ENCODE measurements around the gene MAP2. TPM values are rescaled to one million over a fixed set of nuclear protein-coding genes. Genes with fewer than 3 reads are reported as not detected.

MAP2 gene
- total and polyA plus RNA-seq, 4 donors, result 0.70 to 4.2 (median 1.9) TPM

DNA sequence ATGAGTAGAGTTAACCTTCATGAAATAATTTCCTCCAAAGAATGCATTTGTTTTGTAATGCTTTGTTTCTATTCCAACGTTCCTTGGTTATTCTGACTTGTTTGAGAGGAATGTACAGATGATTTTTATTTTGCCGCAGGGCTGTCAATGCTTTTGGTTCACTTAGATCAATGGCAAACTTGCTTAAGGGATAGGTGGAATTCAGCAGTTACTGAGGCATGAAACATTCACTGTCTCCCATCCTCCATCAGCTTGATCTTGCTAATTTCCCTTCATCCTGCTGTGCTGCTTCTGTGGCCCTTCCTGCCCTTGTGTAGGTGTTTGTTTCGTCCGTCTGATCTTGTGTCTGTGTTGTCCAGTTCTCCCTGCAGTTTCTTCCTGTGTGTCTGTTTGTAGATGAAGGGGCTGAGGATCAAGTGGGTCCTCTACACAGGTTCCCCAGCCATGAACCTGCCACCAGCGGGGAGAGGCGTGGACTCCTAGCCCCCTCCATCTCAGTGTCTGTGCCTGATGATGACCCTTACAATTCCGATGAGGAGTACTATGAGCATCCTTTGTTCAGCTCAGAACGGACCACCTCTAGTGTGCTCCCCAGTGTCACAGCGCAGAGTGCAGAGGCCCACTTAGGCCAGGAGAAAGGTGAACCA lies 263.6 kb downstream of the MAP2 start:
- DNase-seq (ENCODE audit: low spot score), result no peak
- TF ChIP-seq TAF1 (conservative IDR thresholded peaks at IDR 0.05) (no peak), RAD21 (IDR thresholded peaks at IDR 0.05) (no peak), ATF3 (IDR thresholded peaks at IDR 0.05) (no peak)
- no peaks in the 10 kb centered on the region for H3K4me1 ChIP-seq (ENCODE audit: control insufficient read depth in 4 of 4, insufficient read depth in 4 of 4, low read length in 3 of 4)
- H3K27ac ChIP-seq (ENCODE audit: low read depth in 1 of 2, low read length in 2 of 2), result no peak overlapping the region
- H3K9ac ChIP-seq (ENCODE audit: low read depth in 1 of 2, low read length in 2 of 2), result no peak overlapping the region
- no peak overlapping the region for H3K4me3 ChIP-seq (ENCODE audit: low read depth in 1 of 3, low read length in 3 of 3)
- no peaks in the 10 kb centered on the region for H3K27me3 ChIP-seq (ENCODE audit: control insufficient read depth in 4 of 4, insufficient read depth in 4 of 4, low read length in 3 of 4)
- WGBS, result 85% methylated on average over 9 of the region's 9 CpGs
- H3K36me3 ChIP-seq (ENCODE audit: control insufficient read depth in 4 of 4, insufficient read depth in 3 of 4, low read depth in 1 of 4, low read length in 3 of 4), result no peaks in the 10 kb centered on the region
- no peaks in the 10 kb centered on the region for H3K9me3 ChIP-seq (ENCODE audit: control insufficient read depth in 4 of 4, low read length in 3 of 4)

- no peak overlapping the region for H3K27ac ChIP-seq (ENCODE audit: low read depth in 1 of 2, low read length in 2 of 2)
- H3K4me3 ChIP-seq (ENCODE audit: low read depth in 1 of 3, low read length in 3 of 3), result no peak overlapping the region
- no peaks in the 10 kb centered on the region for H3K36me3 ChIP-seq (ENCODE audit: control insufficient read depth in 4 of 4, insufficient read depth in 3 of 4, low read depth in 1 of 4, low read length in 3 of 4)
- 84% methylated on average over 2 of the region's 2 CpGs for WGBS
- DNase-seq (ENCODE audit: low spot score), result no peak
- H3K9me3 ChIP-seq (ENCODE audit: control insufficient read depth in 4 of 4, low read length in 3 of 4), result no peaks in the 10 kb centered on the region
- TF ChIP-seq REST (IDR thresholded peaks at IDR 0.05) (no peak), SP1 (IDR thresholded peaks at IDR 0.05) (no peak), EGR1 (IDR thresholded peaks at IDR 0.05; ENCODE audit: low read depth in 2 of 2) (no peak), MAX (IDR thresholded peaks at IDR 0.05) (no peak), GABPA (IDR thresholded peaks at IDR 0.05 in 1 of 2, conservative IDR thresholded peaks at IDR 0.05 in 1 of 2) (no peak), FOXA2 (IDR thresholded peaks at IDR 0.05) (no peak), YY1 (IDR thresholded peaks at IDR 0.05) (no peak), ZBTB33 (IDR thresholded peaks at IDR 0.05) (no peak), RXRA (IDR thresholded peaks at IDR 0.05) (no peak), ATF3 (IDR thresholded peaks at IDR 0.05) (no peak), HNF4G (IDR thresholded peaks at IDR 0.05) (no peak)
- no peaks in the 10 kb centered on the region for H3K4me1 ChIP-seq (ENCODE audit: control insufficient read depth in 4 of 4, insufficient read depth in 4 of 4, low read length in 3 of 4)
- no peak overlapping the region for H3K9ac ChIP-seq (ENCODE audit: low read depth in 1 of 2, low read length in 2 of 2)
- no peaks in the 10 kb centered on the region for H3K27me3 ChIP-seq (ENCODE audit: control insufficient read depth in 4 of 4, insufficient read depth in 4 of 4, low read length in 3 of 4)
Measured at GRCh38 chr2:209688385-209688784, 264.5 kb downstream of the MAP2 start.

Data from liver (tissue), 9 donors.